SK-N-MC (cell line): ENCODE data around the gene TDRD5.

Experiments
- EZH2 ChIP-seq: fragments of 200-600 bp; sonication (generic); IDR thresholded peaks from one replicate; pipeline ENCODE4 v1.6.1; 2017; ENCODE audit warnings: antibody characterized with exemption
- FOXP2 ChIP-seq: optimal IDR thresholded peaks from 2 replicates; pipeline ENCODE3; 2011; ENCODE audit warnings: mild to moderate bottlenecking, moderate library complexity; ENCODE audit not compliant: insufficient read depth; ENCODE audit errors: extremely low read length, control extremely low read depth
- POLR2AphosphoS5 ChIP-seq: IDR thresholded peaks from 2 replicates; pipeline ENCODE4 v1.6.1; 2012; ENCODE audit warnings: mild to moderate bottlenecking, low read depth, low read length, borderline replicate concordance

- TF ChIP-seq POLR2AphosphoS5 = no peak
- no peak for TF ChIP-seq EZH2
- TF ChIP-seq FOXP2 = no peak
These were observed 86.2 kb downstream of the TDRD5 start for GRCh38 chr1:179677882-179678281.
